DOHH2 (cell line): ENCODE data around the gene PAMR1.

Source experiments
- H3F3A ChIP-seq: fragments of 200-600 bp; sonication (generic), shearing (Covaris generic); 2 replicates; pipeline ENCODE4 v1.6.0; 2016; ENCODE audit warnings: antibody characterized with exemption, mild to moderate bottlenecking; ENCODE audit not compliant: control insufficient read depth, insufficient read depth
- H3K27ac ChIP-seq: fragments of 200-600 bp; sonication (generic); 2 replicates; pipeline ENCODE4 v1.5.1; 2014; ENCODE audit warnings: low read depth, mild to moderate bottlenecking, low read length, moderate library complexity
- H3K27me3 ChIP-seq: fragments of 200-600 bp; sonication (generic); 2 replicates; pipeline ENCODE4 v1.6.1; 2014; ENCODE audit warnings: mild to moderate bottlenecking, low read length, mixed read lengths; ENCODE audit not compliant: control insufficient read depth
- H3K36me3 ChIP-seq: fragments of 200-600 bp; sonication (generic); 2 replicates; pipeline ENCODE4 v1.6.1; 2014; ENCODE audit warnings: mild to moderate bottlenecking, low read length, moderate library complexity, mixed read lengths; ENCODE audit not compliant: control insufficient read depth
- H3K4me1 ChIP-seq: fragments of 200-600 bp; sonication (generic); 2 replicates; pipeline ENCODE4 v1.6.1; 2014; ENCODE audit warnings: mild to moderate bottlenecking, low read length, mixed read lengths; ENCODE audit not compliant: control insufficient read depth
- H3K4me2 ChIP-seq: fragments of 200-600 bp; sonication (generic); 2 replicates; pipeline ENCODE4 v1.6.0; 2014; ENCODE audit warnings: mild to moderate bottlenecking, low read length, moderate library complexity
- H3K4me3 ChIP-seq: fragments of 200-600 bp; sonication (generic); 2 replicates; pipeline ENCODE4 v1.5.1; 2014; ENCODE audit warnings: mild to moderate bottlenecking, low read length, mixed read lengths
- H3K79me2 ChIP-seq: fragments of 200-600 bp; sonication (generic); 2 replicates; pipeline ENCODE4 v1.6.1; 2014; ENCODE audit warnings: mild to moderate bottlenecking, low read length, mixed read lengths; ENCODE audit not compliant: control insufficient read depth
- H3K9me2 ChIP-seq: fragments of 200-600 bp; sonication (generic); replicated peaks from 2 replicates; pipeline ENCODE4 v1.6.1; 2014; ENCODE audit warnings: mild to moderate bottlenecking, low read length, mixed read lengths; ENCODE audit not compliant: control insufficient read depth
- H3K9me3 ChIP-seq: fragments of 200-600 bp; sonication (generic); 2 replicates; pipeline ENCODE4 v1.6.1; 2014; ENCODE audit warnings: antibody characterized with exemption, low read length, mixed read lengths; ENCODE audit not compliant: control insufficient read depth, insufficient read depth
- H4K20me1 ChIP-seq: fragments of 200-600 bp; sonication (generic); 2 replicates; pipeline ENCODE4 v1.6.0; 2014; ENCODE audit warnings: low read depth, mild to moderate bottlenecking, antibody characterized with exemption, low read length, moderate library complexity; ENCODE audit not compliant: control insufficient read depth, insufficient read depth
- CTCF ChIP-seq: fragments of 200-600 bp; sonication (generic); IDR thresholded peaks from one replicate; pipeline ENCODE4 v1.5.1; 2014; ENCODE audit warnings: antibody characterized with exemption, mild to moderate bottlenecking, low read depth, low read length; ENCODE audit not compliant: poor library complexity, severe bottlenecking
- EZH2phosphoT487 ChIP-seq: fragments of 200-600 bp; sonication (generic); IDR thresholded peaks from 2 replicates; pipeline ENCODE4 v1.6.1; 2017; ENCODE audit warnings: borderline replicate concordance, mild to moderate bottlenecking, antibody characterized with exemption, low read length, moderate library complexity, mixed read lengths

PAMR1 gene

GRCh38 chr11:35500744-35501143, 24.7 kb downstream of the PAMR1 start:
- TF ChIP-seq EZH2phosphoT487 (no peak), CTCF (no peak)
- Histone ChIP-seq H3K4me2 (no peak overlapping the region), H3K27me3 (no peaks in the 10 kb centered on the region), H3K79me2 (no peaks in the 10 kb centered on the region), H3K9me2 (no peaks in the 10 kb centered on the region), H4K20me1 (no peaks in the 10 kb centered on the region), H3K4me1 (no peaks in the 10 kb centered on the region), H3K9me3 (no peaks in the 10 kb centered on the region), H3F3A (no peaks in the 10 kb centered on the region), H3K36me3 (no peaks in the 10 kb centered on the region), H3K4me3 (no peak overlapping the region), H3K27ac (no peak overlapping the region)

GRCh38 chr11:35496416-35496815, 29.0 kb downstream of the PAMR1 start:
- TF ChIP-seq EZH2phosphoT487 (no peak), CTCF (no peak)
- no peaks in the 10 kb centered on the region for H3K27me3 ChIP-seq
- H3K4me2 ChIP-seq: no peak overlapping the region
- H3F3A ChIP-seq: no peaks in the 10 kb centered on the region
- no peaks in the 10 kb centered on the region for H3K9me3 ChIP-seq
- H4K20me1 ChIP-seq: no peaks in the 10 kb centered on the region
- H3K27ac ChIP-seq: no peak overlapping the region
- no peaks in the 10 kb centered on the region for H3K9me2 ChIP-seq
- H3K4me3 ChIP-seq: no peak overlapping the region
- no peaks in the 10 kb centered on the region for H3K79me2 ChIP-seq
- no peaks in the 10 kb centered on the region for H3K36me3 ChIP-seq
- H3K4me1 ChIP-seq: no peaks in the 10 kb centered on the region

- H3K36me3 ChIP-seq: no peaks in the 10 kb centered on the region
These were observed 30.4 kb downstream of the PAMR1 start for GRCh38 chr11:35494957-35495490.

More at GRCh38 chr11:35494957-35495490, 30.4 kb downstream of the PAMR1 start:
- H3K27ac ChIP-seq: no peak overlapping the region
- H3K9me3 ChIP-seq: no peaks in the 10 kb centered on the region
- no peak overlapping the region for H3K4me3 ChIP-seq
- no peaks in the 10 kb centered on the region for H3K4me1 ChIP-seq
- no peaks in the 10 kb centered on the region for H3F3A ChIP-seq
- H4K20me1 ChIP-seq: no peaks in the 10 kb centered on the region
- H3K9me2 ChIP-seq: no peaks in the 10 kb centered on the region
- H3K4me2 ChIP-seq: no peak overlapping the region
- no peaks in the 10 kb centered on the region for H3K27me3 ChIP-seq
- no peaks in the 10 kb centered on the region for H3K79me2 ChIP-seq
- TF ChIP-seq CTCF: no peak
- no peak for TF ChIP-seq EZH2phosphoT487
